ENCODE data around the gene FANCB.

FANCB gene

DNA sequence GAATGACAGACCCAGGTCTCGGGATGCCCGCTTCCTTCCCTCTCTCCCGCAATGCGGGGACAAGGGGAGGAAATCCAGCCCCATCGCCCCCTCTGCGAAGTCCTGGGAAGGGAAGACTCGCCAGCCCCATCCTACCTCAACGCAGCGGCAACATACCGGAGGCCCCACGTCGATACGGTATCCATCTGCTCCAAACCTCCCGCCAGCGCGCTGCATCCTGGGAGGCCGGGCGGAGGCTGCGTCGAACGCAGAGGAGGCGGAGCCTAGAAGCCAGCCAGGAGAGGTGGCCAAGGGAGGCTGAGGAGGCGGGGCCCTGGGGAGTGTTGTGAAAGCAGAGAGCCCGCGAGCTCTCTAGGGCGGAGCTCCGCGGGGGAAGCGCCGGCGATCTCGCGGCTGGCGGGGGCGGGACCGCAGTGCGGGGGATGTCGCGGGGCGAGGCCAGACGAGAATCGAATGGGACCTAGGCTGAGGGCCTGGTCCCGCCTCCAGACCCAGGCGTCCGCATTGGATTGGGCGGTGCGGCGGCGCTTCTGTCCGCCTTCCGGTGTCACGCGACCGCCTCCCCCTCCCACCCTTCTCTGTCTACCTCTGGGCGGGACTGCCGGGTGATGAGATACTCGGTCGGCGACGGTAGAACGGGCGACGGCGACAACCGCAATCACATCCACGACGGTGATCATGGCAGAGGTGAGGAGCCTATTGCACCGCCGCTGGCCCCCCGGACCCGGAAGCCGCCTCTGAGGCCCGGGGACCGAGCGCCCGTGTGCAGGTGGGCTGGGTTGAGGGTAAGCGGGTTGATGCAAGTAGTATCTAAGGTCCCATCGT lies at the start of gene FANCB, which contains the start of gene MOSPD2:
Gene FANCB (minus strand): TSS at position 219 of the 825 bp plus-strand sequence. CDS start 7,559 bp downstream, outside the sequence.
Gene MOSPD2 (plus strand): TSS at position 571 of the 825 bp plus-strand sequence. CDS start 108 bp downstream, at position 679.
- peak; percentile 83 to 86 (median 83) for DNase-seq (ENCODE audit: low read depth in 3 of 3, low spot score in 1 of 3)

GRCh38 chrX:14922437-14922836 lies 49.6 kb upstream of the FANCB start:
- no peak for DNase-seq (ENCODE audit: low read depth in 3 of 3, low spot score in 1 of 3)

- no peak for DNase-seq (ENCODE audit: low read depth in 3 of 3, low spot score in 1 of 3)
Observed at GRCh38 chrX:14920196-14920595, 47.3 kb upstream of the FANCB start.

DNA sequence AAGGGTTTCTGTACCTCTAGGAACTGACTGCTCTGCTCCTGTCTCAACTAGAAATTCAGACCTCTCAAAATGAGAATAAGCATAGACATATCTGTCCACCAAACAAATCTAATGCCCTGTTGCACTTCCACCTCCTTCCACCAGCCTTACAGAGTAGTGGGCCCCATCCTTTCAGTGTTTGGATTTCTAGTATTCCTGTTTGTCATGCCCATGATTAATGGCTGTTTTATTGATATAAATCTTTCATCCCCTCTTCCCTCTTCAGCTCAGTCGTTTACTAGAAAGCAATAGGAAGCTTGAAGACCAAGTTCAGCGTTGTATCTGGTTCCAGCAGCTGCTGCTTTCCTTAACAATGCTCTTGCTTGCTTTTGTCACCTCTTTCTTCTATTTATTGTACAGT lies 46.5 kb upstream of the FANCB start:
- DNase-seq (ENCODE audit: low read depth in 3 of 3, low spot score in 1 of 3), result no peak

DNA sequence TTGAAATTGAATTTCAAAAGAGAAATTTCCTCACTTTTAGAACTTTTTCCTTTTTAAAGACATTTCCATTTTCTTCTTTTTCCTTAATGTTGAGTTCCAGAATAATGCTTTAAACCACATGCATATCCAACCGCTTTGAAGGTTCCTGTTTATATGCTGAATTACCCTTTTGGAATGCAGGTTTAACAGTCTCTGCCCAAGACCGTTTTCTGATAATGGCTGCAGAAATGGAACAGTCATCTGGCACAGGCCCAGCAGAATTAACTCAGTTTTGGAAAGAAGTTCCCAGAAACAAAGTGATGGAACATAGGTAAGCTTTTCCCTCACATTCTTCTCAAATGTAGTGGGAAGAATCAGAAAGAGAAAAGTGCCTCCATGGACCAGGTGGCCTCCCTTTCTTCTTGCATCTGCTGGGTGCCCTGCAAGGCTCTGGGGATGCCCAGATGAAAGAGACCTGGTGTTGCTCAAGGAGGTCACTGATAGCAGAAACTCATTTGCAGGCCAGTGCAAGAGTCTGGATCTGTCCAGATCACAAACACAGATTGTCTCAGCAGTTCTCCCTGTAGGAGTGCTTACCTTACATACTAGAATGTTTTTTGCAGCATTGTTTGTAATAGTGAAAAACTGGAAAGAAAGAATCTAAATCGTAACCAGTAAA lies 43.3 kb upstream of the FANCB start:
- no peak for DNase-seq (ENCODE audit: low read depth in 3 of 3, low spot score in 1 of 3)

GRCh38 chrX:14915596-14915995 lies 42.7 kb upstream of the FANCB start:
- DNase-seq (ENCODE audit: low read depth in 3 of 3, low spot score in 1 of 3), result no peak

- no peak for DNase-seq (ENCODE audit: low read depth in 3 of 3, low spot score in 1 of 3)
Observed at GRCh38 chrX:14913241-14913640, 40.4 kb upstream of the FANCB start.

- no peak for DNase-seq (ENCODE audit: low read depth in 3 of 3, low spot score in 1 of 3)
Observed at GRCh38 chrX:14903891-14904290, 31.0 kb upstream of the FANCB start.

- DNase-seq (ENCODE audit: low read depth in 3 of 3, low spot score in 1 of 3), result no peak
Observed at GRCh38 chrX:14902537-14902936, 29.7 kb upstream of the FANCB start.

- no peak for DNase-seq (ENCODE audit: low read depth in 3 of 3, low spot score in 1 of 3)
Observed at GRCh38 chrX:14899607-14900006, 26.7 kb upstream of the FANCB start.

DNA sequence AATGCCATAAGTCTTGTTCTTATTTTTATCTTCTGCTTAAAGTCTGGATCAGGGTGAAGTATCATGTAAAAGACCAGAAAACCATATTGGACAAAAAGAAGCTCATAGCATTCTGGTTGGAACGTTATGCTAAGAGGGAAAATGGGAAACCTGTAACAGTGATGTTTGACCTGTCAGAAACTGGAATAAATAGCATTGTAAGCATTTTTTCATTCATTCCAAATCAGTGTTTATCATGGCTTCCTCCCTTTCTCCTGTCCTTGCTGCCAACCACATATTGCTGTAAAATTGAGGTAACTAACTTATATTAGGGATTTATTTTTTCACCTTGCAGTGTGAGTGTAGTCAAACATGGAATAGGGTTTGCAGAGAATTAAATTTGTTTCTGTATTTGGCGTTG lies 24.2 kb upstream of the FANCB start:
- no peak for DNase-seq (ENCODE audit: low read depth in 3 of 3, low spot score in 1 of 3)

- DNase-seq (ENCODE audit: low read depth in 3 of 3, low spot score in 1 of 3), result no peak
Observed at GRCh38 chrX:14896273-14896672, 23.4 kb upstream of the FANCB start.

GRCh38 chrX:14886252-14886651 lies 13.4 kb upstream of the FANCB start:
- DNase-seq (ENCODE audit: low read depth in 3 of 3, low spot score in 1 of 3), result no peak

DNA sequence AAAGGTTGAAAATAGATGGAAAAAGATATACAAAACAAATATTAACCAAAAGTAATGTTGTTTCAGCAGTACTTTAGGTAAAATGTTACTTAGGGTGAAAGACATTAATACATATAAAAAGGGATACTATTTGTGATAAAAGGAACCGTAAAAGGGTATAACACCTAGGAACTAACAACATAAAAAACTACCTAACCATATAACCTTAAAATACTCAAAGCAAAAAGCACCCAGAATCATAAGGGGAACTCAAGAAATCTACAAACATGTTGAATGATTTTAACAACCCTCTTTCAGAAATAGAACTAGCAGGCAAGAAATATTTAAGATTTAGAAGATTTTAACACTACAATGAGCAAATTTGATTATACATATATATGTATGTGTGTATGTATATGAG lies 11.8 kb upstream of the FANCB start:
- no peak for DNase-seq (ENCODE audit: low read depth in 3 of 3, low spot score in 1 of 3)

- no peak for DNase-seq (ENCODE audit: low read depth in 3 of 3, low spot score in 1 of 3)
Observed at GRCh38 chrX:14883826-14884225, 11.0 kb upstream of the FANCB start.

- DNase-seq (ENCODE audit: low read depth in 3 of 3, low spot score in 1 of 3), result no peak
Observed at GRCh38 chrX:14875624-14876023, 2.8 kb upstream of the FANCB start.

DNA sequence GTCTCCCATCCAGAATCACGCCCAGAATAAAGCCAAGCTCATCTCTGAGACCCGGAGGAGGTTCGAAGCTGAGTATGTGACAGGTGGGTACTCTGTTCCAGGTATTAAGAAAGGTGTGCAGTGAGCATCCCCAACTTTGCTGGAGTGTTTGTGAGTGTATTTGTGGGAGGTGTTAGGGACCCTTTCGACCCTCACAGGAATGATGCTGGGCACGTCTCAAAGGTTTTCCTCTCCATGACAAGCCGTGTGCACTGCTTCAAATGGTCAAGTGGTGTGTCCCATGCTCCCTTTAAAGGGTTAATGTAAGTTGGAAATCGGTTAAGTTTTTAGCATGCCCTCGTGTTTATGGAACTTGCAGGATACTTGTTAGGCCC lies 794 bp upstream of the FANCB start:
- no peak for DNase-seq (ENCODE audit: low read depth in 3 of 3, low spot score in 1 of 3)

GRCh38 chrX:14872355-14872754 lies 514 bp downstream of the FANCB start:
- no peak for DNase-seq (ENCODE audit: low read depth in 3 of 3, low spot score in 1 of 3)

DNA sequence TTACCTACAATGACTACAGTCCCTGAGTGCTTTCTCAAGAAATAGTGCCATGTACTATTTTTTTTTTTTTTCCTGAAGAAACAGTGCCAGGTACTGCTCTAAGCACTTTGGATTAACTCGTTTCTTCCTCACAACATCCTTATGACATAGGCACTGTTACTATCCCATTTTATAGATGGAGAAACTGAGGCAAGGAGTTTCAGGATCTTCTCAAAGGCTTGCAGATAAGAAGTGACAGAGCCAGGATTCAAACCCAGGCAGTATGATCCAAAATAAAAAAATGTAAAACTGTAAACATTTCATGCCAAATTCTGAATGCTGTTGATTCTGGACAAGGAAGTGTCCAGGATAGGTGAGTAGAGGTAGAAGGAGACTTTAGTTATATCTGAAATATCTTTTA lies 1.1 kb downstream of the FANCB start:
- no peak for DNase-seq (ENCODE audit: low read depth in 3 of 3, low spot score in 1 of 3)

DNA sequence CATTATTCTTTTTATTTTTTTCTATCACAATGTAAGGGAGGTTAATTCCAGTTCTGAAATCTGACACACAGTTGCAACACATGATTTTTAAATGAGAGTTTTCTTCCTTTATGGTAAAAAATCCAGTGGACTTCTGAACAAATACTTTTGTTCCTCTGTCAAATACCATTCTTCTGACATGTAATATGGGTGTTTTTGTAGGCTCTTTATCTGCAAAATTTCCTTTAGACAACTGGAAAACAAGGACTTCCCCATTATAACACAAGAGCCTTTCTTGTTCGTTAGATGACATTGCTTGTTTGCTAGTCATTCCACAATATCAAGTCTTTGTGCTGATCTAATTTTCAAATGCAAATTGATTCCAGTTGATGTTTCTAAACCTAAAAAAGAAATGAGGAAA lies 7.7 kb downstream of the FANCB start:
- no peak for DNase-seq (ENCODE audit: low read depth in 3 of 3, low spot score in 1 of 3)

- DNase-seq (ENCODE audit: low read depth in 3 of 3, low spot score in 1 of 3), result no peak
Observed at GRCh38 chrX:14864631-14865030, 8.2 kb downstream of the FANCB start.

GRCh38 chrX:14851526-14851925 lies 21.3 kb downstream of the FANCB start:
- DNase-seq (ENCODE audit: low read depth in 3 of 3, low spot score in 1 of 3), result no peak

- DNase-seq (ENCODE audit: low read depth in 3 of 3, low spot score in 1 of 3), result no peak
Observed at GRCh38 chrX:14843666-14844065, 29.2 kb downstream of the FANCB start.

Measured in stimulated activated CD4-positive, alpha-beta T cell treated with anti-CD3 and anti-CD28 coated beads, TNF-alpha, amount 100 ng/mL, for 1 hour (primary cell).